Omental fat pad (tissue), 4 donors: Measurements from ENCODE around the gene ZNF79. TPM values are rescaled to one million over a fixed set of nuclear protein-coding genes. Genes with fewer than 3 reads are reported as not detected.

ENCODE experiments used
- ATAC-seq: fragments of 150-250 bp; one replicate; pipeline ENCODE4 v1.9.1; 2016; ENCODE audit warnings: mild to moderate bottlenecking, moderate library complexity; ENCODE audit not compliant: low FRiP score
- DNase-seq: peaks from one replicate; pipeline ENCODE4 v3.0.0-alpha.2; 2019; ENCODE audit warnings: low spot score
- CTCF ChIP-seq, 3 donors: fragments of 450-650 bp; IDR thresholded peaks; one replicate each; pipeline ENCODE4 v1.5.1; 2016 to 2017; ENCODE audit warnings: antibody characterized with exemption in 3 of 3, mild to moderate bottlenecking in 3 of 3, moderate library complexity in 2 of 3
- total RNA-seq, 4 donors: library from RNA; depleted of rRNA; stranded (reverse); fragments of >200 nt; gene quantifications; one replicate each; pipeline ENCODE4 v1.1.0, GENCODE V29; 2016

ZNF79 gene
- total RNA-seq, 4 donors from 2014 or later, result 5.0 to 15.4 (median 6.3) TPM

- ATAC-seq, result no peak
- no peak for TF ChIP-seq CTCF (IDR thresholded peaks at IDR 0.05)
- no peak for DNase-seq
These were observed 24.1 kb downstream of the ZNF79 start for GRCh38 chr9:127448112-127448805.

- no peak for DNase-seq
- ATAC-seq, result no peak
- no peak for TF ChIP-seq CTCF (IDR thresholded peaks at IDR 0.05)
These were observed 25.3 kb downstream of the ZNF79 start for GRCh38 chr9:127449332-127449966.

- ATAC-seq (peak; percentile 2), DNase-seq (no peak)
- TF ChIP-seq CTCF (IDR thresholded peaks at IDR 0.05), result no peak
These were observed 26.1 kb downstream of the ZNF79 start for GRCh38 chr9:127450243-127450760.

- ATAC-seq (peak; percentile 74), DNase-seq (peak; percentile 98)
- no peak for TF ChIP-seq CTCF (IDR thresholded peaks at IDR 0.05)
These were observed 26.8 kb downstream of the ZNF79 start, which contains the start of the genes LRSAM1 and RPL12 for GRCh38 chr9:127450830-127451607. TSS of gene LRSAM1 (plus strand) at chr9:127451510. CDS start at chr9:127454528, 3,018 bp downstream. TSS of gene RPL12 (minus strand) at chr9:127451406. CDS start at chr9:127451317, 89 bp downstream.

- peak; percentile 31 for DNase-seq
- ATAC-seq, result peak; percentile 26
- TF ChIP-seq CTCF (IDR thresholded peaks at IDR 0.05), result no peak
These were observed 27.4 kb downstream of the ZNF79 start for GRCh38 chr9:127451608-127451857.

GRCh38 chr9:127451858-127452656, 27.9 kb downstream of the ZNF79 start:
- TF ChIP-seq CTCF (IDR thresholded peaks at IDR 0.05), result no peak
- DNase-seq (no peak), ATAC-seq (peak; percentile 12)
